ENCODE measurements around the gene CRACR2A.

DNA sequence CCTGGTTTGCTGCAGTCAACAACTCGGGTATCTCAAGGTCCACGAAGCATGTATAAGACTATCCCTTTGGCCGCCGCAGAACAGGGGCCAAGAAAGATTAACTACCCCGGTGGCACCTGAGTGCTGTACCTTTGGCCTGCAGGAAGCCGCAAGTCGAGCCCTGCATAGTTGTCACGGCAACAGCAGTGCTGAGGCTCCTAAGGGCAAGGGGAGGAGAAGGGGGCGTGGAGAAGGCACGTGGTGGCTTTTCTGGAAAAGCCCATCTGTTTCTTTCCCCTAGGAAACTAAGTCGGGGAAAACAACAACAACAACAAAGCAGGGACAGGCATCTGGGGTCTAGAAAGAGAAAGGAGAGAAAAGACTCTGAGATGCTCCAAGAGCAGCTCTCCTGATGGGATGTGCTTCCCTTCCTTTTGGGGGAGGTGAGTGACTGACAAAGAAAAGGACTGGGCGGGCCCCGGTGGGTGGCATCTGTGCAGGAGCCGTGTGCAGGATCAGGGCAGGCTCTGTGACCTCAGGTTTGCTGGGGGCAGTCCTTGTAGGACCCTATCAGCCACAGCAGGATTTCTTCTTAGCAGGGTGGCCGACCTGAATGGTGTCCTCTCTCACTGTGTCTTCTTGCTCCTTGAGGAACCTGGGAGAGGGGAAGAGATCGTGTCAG lies 138.0 kb downstream of the CRACR2A start:
- TF ChIP-seq POLR2AphosphoS5 (IDR thresholded peaks at IDR 0.05; ENCODE audit: low read depth, low read length): no peak
- no peak for TF ChIP-seq TAF1 (IDR thresholded peaks at IDR 0.05; ENCODE audit: borderline replicate concordance, insufficient read depth, low read length)
- no peak for TF ChIP-seq SIN3A (IDR thresholded peaks at IDR 0.05; ENCODE audit: borderline replicate concordance, insufficient read depth, low read length)
- TF ChIP-seq REST (IDR thresholded peaks at IDR 0.05; ENCODE audit: insufficient read depth in 1 of 2, low read depth in 2 of 2, low read length in 2 of 2): no peak
- no peak for TF ChIP-seq FOXP2 (optimal IDR thresholded peaks at IDR 0.05; ENCODE audit: borderline replicate concordance, extremely low read depth, extremely low read length, insufficient read depth)
